Endodermal cell (in vitro differentiated cells): ENCODE data around the gene DNTT. TPM values are rescaled to one million over a fixed set of nuclear protein-coding genes. Genes with fewer than 3 reads are reported as not detected.

Experiments used
- DNase-seq: peaks from one replicate; pipeline ENCODE4 v3.0.0-alpha.2; 2017
- H3K27ac ChIP-seq: 2 replicates; pipeline ENCODE4 v1.5.1; 2013; ENCODE audit warnings: mild to moderate bottlenecking, low read depth, low read length, moderate library complexity
- H3K27me3 ChIP-seq: 2 replicates; pipeline ENCODE4 v1.6.1; 2013; ENCODE audit warnings: mild to moderate bottlenecking, low read length, moderate library complexity; ENCODE audit not compliant: insufficient read depth, control insufficient read depth, poor library complexity, severe bottlenecking
- H3K36me3 ChIP-seq: 2 replicates; pipeline ENCODE4 v1.7.0; 2013; ENCODE audit warnings: mild to moderate bottlenecking, low read length, moderate library complexity; ENCODE audit not compliant: control insufficient read depth, insufficient read depth
- H3K4me1 ChIP-seq: one replicate; pipeline ENCODE4 v1.7.0; 2013; ENCODE audit warnings: low read length; ENCODE audit not compliant: control insufficient read depth, insufficient read depth
- H3K4me3 ChIP-seq: 2 replicates; pipeline ENCODE4 v1.5.1; 2013; ENCODE audit warnings: mild to moderate bottlenecking, low read length, moderate library complexity
- H3K9ac ChIP-seq: 2 replicates; pipeline ENCODE4 v1.6.1; 2013; ENCODE audit warnings: mild to moderate bottlenecking, low read length, moderate library complexity; ENCODE audit not compliant: poor library complexity, severe bottlenecking; ENCODE audit errors: extremely low read depth
- H3K9me3 ChIP-seq: 2 replicates; pipeline ENCODE4 v1.6.1; 2013; ENCODE audit warnings: mild to moderate bottlenecking, low read length, moderate library complexity; ENCODE audit not compliant: control insufficient read depth
- H3K27ac Mint-ChIP-seq: 2 replicates; pipeline ENCODE4 v1.8.0; 2020; ENCODE audit warnings: mixed read lengths
- H3K27me3 Mint-ChIP-seq: 2 replicates; pipeline ENCODE4 v1.8.0; 2021; ENCODE audit warnings: mild to moderate bottlenecking, mixed read lengths; ENCODE audit not compliant: insufficient read depth
- H3K36me3 Mint-ChIP-seq: 2 replicates; pipeline ENCODE4 v1.8.0; 2020; ENCODE audit warnings: low read depth, mixed read lengths
- H3K4me1 Mint-ChIP-seq: 2 replicates; pipeline ENCODE4 v1.8.0; 2020; ENCODE audit warnings: mixed read lengths
- H3K4me3 Mint-ChIP-seq: 2 replicates; pipeline ENCODE4 v1.8.0; 2020; ENCODE audit warnings: mild to moderate bottlenecking, moderate library complexity, mixed read lengths
- H3K9me3 Mint-ChIP-seq: 2 replicates; pipeline ENCODE4 v1.8.0; 2020; ENCODE audit warnings: mild to moderate bottlenecking, mixed read lengths
- CTCF ChIP-seq: fragments of 200-600 bp; sonication (generic); conservative IDR thresholded peaks from 2 replicates; pipeline ENCODE4 v1.5.0; 2021; ENCODE audit warnings: antibody characterized with exemption, mild to moderate bottlenecking
- WGBS, 2 experiments: methylation state at CpG; one replicate each; pipeline versions ENCODE4 v1.1.5 to v1.1.7; 2013; ENCODE audit warnings: missing lambda C conversion rate in 2 of 2, mixed read lengths in 1 of 2; ENCODE audit not compliant: insufficient coverage in 1 of 2, insufficient read length in 1 of 2; 5-methylcytosine and 5-hydroxymethylcytosine counted together
- total RNA-seq, 2 donors: library from RNA; stranded (reverse); fragmentation: NEBNext Ultra II Directional in 1 of 2; extraction: Animal tissue kit (Norgen Biotek cat#: 25700) in 1 of 2; gene quantifications; 2 replicates in 1 of 2; 3 replicates in 1 of 2; pipeline ENCODE4 v1.2.1, GENCODE V29; 2021

DNTT gene
- total RNA-seq, 2 donors from 2014 or later, result not detected

- H3K27me3 Mint-ChIP-seq, result peaks cover 97% of the 10 kb centered on the region
- Histone ChIP-seq H3K27me3 (peaks cover 99% of the 10 kb centered on the region), H3K4me1 (peaks cover 2% of the 10 kb centered on the region), H3K27ac (no peak overlapping the region), H3K4me3 (no peak overlapping the region), H3K9ac (no peak overlapping the region), H3K36me3 (no peaks in the 10 kb centered on the region), H3K9me3 (no peaks in the 10 kb centered on the region)
- no peak overlapping the region for H3K27ac Mint-ChIP-seq
- no peak for TF ChIP-seq CTCF
- WGBS, 2 experiments, result 94% methylated on average over 2 to 4 of the region's 4 CpGs
- H3K4me1 Mint-ChIP-seq, result peaks cover 7% of the 10 kb centered on the region
- DNase-seq, result no peak
- no peak overlapping the region for H3K4me3 Mint-ChIP-seq
- no peaks in the 10 kb centered on the region for H3K9me3 Mint-ChIP-seq
- no peaks in the 10 kb centered on the region for H3K36me3 Mint-ChIP-seq
These were observed 21.6 kb downstream of the DNTT start for GRCh38 chr10:96325719-96326373.

DNA sequence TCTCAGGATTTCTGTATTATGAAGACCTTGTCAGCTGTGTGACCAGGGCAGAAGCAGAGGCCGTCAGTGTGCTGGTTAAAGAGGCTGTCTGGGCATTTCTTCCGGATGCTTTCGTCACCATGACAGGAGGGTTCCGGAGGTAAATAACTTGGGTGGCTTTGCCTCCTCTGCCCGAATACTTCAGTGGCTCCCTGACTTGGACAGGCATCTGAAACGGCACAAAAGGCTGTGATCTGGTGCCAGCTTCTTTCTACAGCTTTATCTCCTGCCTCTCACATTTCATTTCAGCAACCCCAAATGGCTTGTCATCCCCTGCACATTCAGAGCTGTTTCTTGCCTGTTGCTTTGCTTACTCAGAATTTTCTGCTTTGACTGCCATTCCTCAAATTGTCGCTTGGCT lies 23.2 kb downstream of the DNTT start:
- H3K4me1 Mint-ChIP-seq, result peaks cover 7% of the 10 kb centered on the region
- Histone ChIP-seq H3K36me3 (no peaks in the 10 kb centered on the region), H3K27ac (no peak overlapping the region), H3K9me3 (no peaks in the 10 kb centered on the region), H3K4me3 (no peak overlapping the region), H3K4me1 (peaks cover 2% of the 10 kb centered on the region), H3K9ac (no peak overlapping the region), H3K27me3 (peaks cover 91% of the 10 kb centered on the region)
- peaks cover 91% of the 10 kb centered on the region for H3K27me3 Mint-ChIP-seq
- no peaks in the 10 kb centered on the region for H3K36me3 Mint-ChIP-seq
- H3K27ac Mint-ChIP-seq, result no peak overlapping the region
- DNase-seq, result no peak
- H3K9me3 Mint-ChIP-seq, result no peaks in the 10 kb centered on the region
- no peak overlapping the region for H3K4me3 Mint-ChIP-seq
- WGBS, 2 experiments, result 90 to 91% methylated on average over 6 to 7 of the region's 7 CpGs
- no peak for TF ChIP-seq CTCF

GRCh38 chr10:96333101-96333500 lies 28.9 kb downstream of the DNTT start:
- no peak for TF ChIP-seq CTCF
- no peaks in the 10 kb centered on the region for H3K9me3 Mint-ChIP-seq
- 100% methylated on average over 1 of the region's 1 CpG; no CpG with 5 or more reads in 1 of the 2 experiments for WGBS, 2 experiments
- no peaks in the 10 kb centered on the region for H3K36me3 ChIP-seq
- no peak overlapping the region for H3K9ac ChIP-seq
- no peaks in the 10 kb centered on the region for H3K36me3 Mint-ChIP-seq
- peaks cover 43% of the 10 kb centered on the region for H3K27me3 ChIP-seq
- peaks cover 42% of the 10 kb centered on the region for H3K27me3 Mint-ChIP-seq
- no peak overlapping the region for H3K4me3 ChIP-seq
- no peaks in the 10 kb centered on the region for H3K4me1 ChIP-seq
- H3K27ac Mint-ChIP-seq, result no peak overlapping the region
- no peak for DNase-seq
- peaks cover 1% of the 10 kb centered on the region for H3K4me1 Mint-ChIP-seq
- H3K9me3 ChIP-seq, result no peaks in the 10 kb centered on the region
- H3K27ac ChIP-seq, result no peak overlapping the region
- H3K4me3 Mint-ChIP-seq, result no peak overlapping the region
